ENCODE results near the gene ZDHHC7. TPM values are rescaled to one million over a fixed set of nuclear protein-coding genes. Genes with fewer than 3 reads are reported as not detected.

ZDHHC7 gene
- total RNA-seq, 3 donors from 2014 or later (not counting 1 experiment from before 2014, with no cell fraction given): 37.9 to 64.9 (median 45.2) TPM

- no peaks in the 10 kb centered on the region for H3K9me3 ChIP-seq (ENCODE audit: control insufficient read depth, insufficient read depth, low read length)
- DNase-seq (no peak), ATAC-seq (no peak)
- TF ChIP-seq, protein P1, sequence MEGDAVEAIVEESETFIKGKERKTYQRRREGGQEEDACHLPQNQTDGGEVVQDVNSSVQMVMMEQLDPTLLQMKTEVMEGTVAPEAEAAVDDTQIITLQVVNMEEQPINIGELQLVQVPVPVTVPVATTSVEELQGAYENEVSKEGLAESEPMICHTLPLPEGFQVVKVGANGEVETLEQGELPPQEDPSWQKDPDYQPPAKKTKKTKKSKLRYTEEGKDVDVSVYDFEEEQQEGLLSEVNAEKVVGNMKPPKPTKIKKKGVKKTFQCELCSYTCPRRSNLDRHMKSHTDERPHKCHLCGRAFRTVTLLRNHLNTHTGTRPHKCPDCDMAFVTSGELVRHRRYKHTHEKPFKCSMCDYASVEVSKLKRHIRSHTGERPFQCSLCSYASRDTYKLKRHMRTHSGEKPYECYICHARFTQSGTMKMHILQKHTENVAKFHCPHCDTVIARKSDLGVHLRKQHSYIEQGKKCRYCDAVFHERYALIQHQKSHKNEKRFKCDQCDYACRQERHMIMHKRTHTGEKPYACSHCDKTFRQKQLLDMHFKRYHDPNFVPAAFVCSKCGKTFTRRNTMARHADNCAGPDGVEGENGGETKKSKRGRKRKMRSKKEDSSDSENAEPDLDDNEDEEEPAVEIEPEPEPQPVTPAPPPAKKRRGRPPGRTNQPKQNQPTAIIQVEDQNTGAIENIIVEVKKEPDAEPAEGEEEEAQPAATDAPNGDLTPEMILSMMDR (IDR thresholded peaks at IDR 0.05): no peak
- intact Hi-C loops (cut with micrococcal nuclease): no loop called here
- no peak overlapping the region for H3K4me3 ChIP-seq (ENCODE audit: low read length)
- no peaks in the 10 kb centered on the region for H3K9me3 Mint-ChIP-seq
- H3K27ac Mint-ChIP-seq: no peak overlapping the region
- H3K36me3 ChIP-seq (ENCODE audit: control insufficient read depth, insufficient read depth, low read length): no peaks in the 10 kb centered on the region
- no peak overlapping the region for H3K4me3 Mint-ChIP-seq
- no peaks in the 10 kb centered on the region for H3K27me3 ChIP-seq (ENCODE audit: control insufficient read depth, insufficient read depth, low read length)
- peaks cover 7 to 26% of the 10 kb centered on the region in 2 donors for H3K27me3 Mint-ChIP-seq (ENCODE audit: low read depth in 2 of 2)
- no peak overlapping the region for H3K27ac ChIP-seq (ENCODE audit: low read length)
- H3K4me1 ChIP-seq (ENCODE audit: control insufficient read depth, insufficient read depth, low read length): peaks cover 9% of the 10 kb centered on the region
- WGBS (ENCODE audit: insufficient coverage): 82% methylated on average over 23 of the region's 23 CpGs
- H3K4me1 Mint-ChIP-seq: peaks cover 0 to 8% of the 10 kb centered on the region in 2 donors
- H3K36me3 Mint-ChIP-seq: no peaks in the 10 kb centered on the region
Measured at GRCh38 chr16:85045641-85046471, 34.5 kb upstream of the ZDHHC7 start.

GRCh38 chr16:85045077-85045476 is 33.7 kb upstream of the ZDHHC7 start:
- H3K4me1 Mint-ChIP-seq: peaks cover 0 to 8% of the 10 kb centered on the region in 2 donors
- DNase-seq: no peak
- no peak overlapping the region for H3K4me3 ChIP-seq (ENCODE audit: low read length)
- no peaks in the 10 kb centered on the region for H3K9me3 Mint-ChIP-seq
- H3K27me3 Mint-ChIP-seq (ENCODE audit: low read depth in 2 of 2): peaks cover 7 to 26% of the 10 kb centered on the region in 2 donors
- H3K9me3 ChIP-seq (ENCODE audit: control insufficient read depth, insufficient read depth, low read length): no peaks in the 10 kb centered on the region
- H3K4me1 ChIP-seq (ENCODE audit: control insufficient read depth, insufficient read depth, low read length): peaks cover 9% of the 10 kb centered on the region
- no peak overlapping the region for H3K4me3 Mint-ChIP-seq
- TF ChIP-seq, protein P1 (IDR thresholded peaks at IDR 0.05): no peak
- H3K36me3 ChIP-seq (ENCODE audit: control insufficient read depth, insufficient read depth, low read length): no peaks in the 10 kb centered on the region
- intact Hi-C loops (cut with micrococcal nuclease): no loop called here
- no peak overlapping the region for H3K27ac ChIP-seq (ENCODE audit: low read length)
- ATAC-seq: no peak
- 98% methylated on average over 4 of the region's 5 CpGs for WGBS (ENCODE audit: insufficient coverage)
- no peaks in the 10 kb centered on the region for H3K36me3 Mint-ChIP-seq
- H3K27me3 ChIP-seq (ENCODE audit: control insufficient read depth, insufficient read depth, low read length): no peaks in the 10 kb centered on the region
- no peak overlapping the region for H3K27ac Mint-ChIP-seq

- no peak overlapping the region for H3K4me3 Mint-ChIP-seq
- H3K9me3 Mint-ChIP-seq: no peaks in the 10 kb centered on the region
- H3K27me3 ChIP-seq (ENCODE audit: control insufficient read depth, insufficient read depth, low read length): no peaks in the 10 kb centered on the region
- H3K4me1 ChIP-seq (ENCODE audit: control insufficient read depth, insufficient read depth, low read length): peaks cover 8% of the 10 kb centered on the region
- H3K36me3 Mint-ChIP-seq: no peaks in the 10 kb centered on the region
- H3K9me3 ChIP-seq (ENCODE audit: control insufficient read depth, insufficient read depth, low read length): no peaks in the 10 kb centered on the region
- H3K27me3 Mint-ChIP-seq (ENCODE audit: low read depth in 2 of 2): peaks cover 4 to 16% of the 10 kb centered on the region in 2 donors
- 88% methylated on average over 5 of the region's 6 CpGs for WGBS (ENCODE audit: insufficient coverage)
- no peak for DNase-seq
- H3K36me3 ChIP-seq (ENCODE audit: control insufficient read depth, insufficient read depth, low read length): no peaks in the 10 kb centered on the region
- no peak overlapping the region for H3K4me3 ChIP-seq (ENCODE audit: low read length)
- intact Hi-C loops (cut with micrococcal nuclease): no loop called here
- no peak overlapping the region for H3K27ac Mint-ChIP-seq
- H3K27ac ChIP-seq (ENCODE audit: low read length): no peak overlapping the region
- H3K4me1 Mint-ChIP-seq: peaks cover 0 to 8% of the 10 kb centered on the region in 2 donors
- TF ChIP-seq, protein P1 (IDR thresholded peaks at IDR 0.05): no peak
- no peak for ATAC-seq
Measured at GRCh38 chr16:85042606-85043005, 31.3 kb upstream of the ZDHHC7 start.
